GM19238 (cell line): ENCODE data around the gene FAR2.
A peak's percentile ranks its signal among the peaks of the same experiment; 100 is the strongest.
"Not testable (repeated sequence)": the region's sequence is repeated elsewhere in the genome, so short reads cannot be mapped to it uniquely, and the experiment has no call there.

Source experiments
- DNase-seq: peaks from one replicate; pipeline ENCODE4 v3.0.0; 2011; ENCODE audit warnings: low spot score; ENCODE audit not compliant: insufficient read length

The FAR2 gene

DNA sequence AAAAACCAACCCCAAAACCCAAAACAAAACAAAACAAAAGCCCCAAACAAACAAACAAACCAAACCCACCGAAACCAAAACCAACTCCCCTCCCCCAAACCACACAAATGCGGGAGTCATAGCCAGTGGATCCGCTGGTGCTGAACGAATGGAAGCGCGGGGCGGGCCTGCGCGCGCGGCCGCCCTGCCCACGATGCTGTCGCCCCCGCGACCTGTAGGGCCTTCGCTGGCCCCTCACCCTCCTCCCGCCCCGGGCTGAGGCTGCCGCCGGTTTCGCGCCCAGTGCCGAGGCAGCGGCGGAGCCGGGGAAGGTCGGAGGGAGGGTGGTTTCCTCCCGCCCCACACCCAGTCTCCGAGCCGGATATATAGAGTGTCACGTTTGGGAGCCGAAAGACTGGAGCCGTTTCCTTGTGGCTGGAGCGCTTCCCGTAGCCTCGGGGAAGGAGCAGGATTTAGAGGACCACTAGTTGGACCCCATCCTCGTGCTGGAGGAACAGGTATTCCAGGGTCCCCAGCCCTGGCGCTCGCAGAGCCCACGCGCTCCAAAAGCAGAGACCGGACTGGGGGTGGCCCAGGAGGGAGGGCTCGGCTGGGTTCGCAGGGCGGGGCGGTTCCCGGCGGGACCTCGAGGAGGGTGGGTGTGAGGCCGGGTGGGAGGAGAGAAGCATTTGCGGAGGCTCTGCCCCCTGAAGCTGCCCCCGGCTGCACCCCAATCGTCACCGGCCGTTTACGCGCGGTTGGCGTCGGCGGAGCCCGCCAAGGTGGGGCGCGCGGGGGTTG, at the start of gene FAR2:
TSS of gene FAR2 (plus strand) at position 368 of the 780 bp plus-strand sequence. CDS start 121,172 bp downstream, outside the sequence.
- DNase-seq = peak; percentile 51

DNA sequence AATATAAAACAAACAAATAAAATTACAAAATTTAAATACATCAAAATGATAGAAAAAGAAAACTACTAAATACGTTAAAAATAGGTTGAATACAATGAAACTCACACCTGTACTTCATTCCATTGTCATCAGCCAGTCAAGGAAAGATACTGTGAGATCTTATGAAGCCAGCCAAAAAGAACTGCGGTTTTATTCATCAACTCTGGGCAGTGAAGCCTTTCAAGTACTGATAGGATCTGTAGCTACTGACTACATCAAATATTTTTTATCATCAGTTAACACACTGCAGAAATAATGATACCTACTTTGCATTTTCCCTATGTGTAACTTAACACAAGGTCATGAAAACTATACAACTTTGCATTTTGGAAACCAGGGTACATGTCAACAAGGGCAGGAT, 46.3 kb upstream of the FAR2 start:
- no peak for DNase-seq

DNA sequence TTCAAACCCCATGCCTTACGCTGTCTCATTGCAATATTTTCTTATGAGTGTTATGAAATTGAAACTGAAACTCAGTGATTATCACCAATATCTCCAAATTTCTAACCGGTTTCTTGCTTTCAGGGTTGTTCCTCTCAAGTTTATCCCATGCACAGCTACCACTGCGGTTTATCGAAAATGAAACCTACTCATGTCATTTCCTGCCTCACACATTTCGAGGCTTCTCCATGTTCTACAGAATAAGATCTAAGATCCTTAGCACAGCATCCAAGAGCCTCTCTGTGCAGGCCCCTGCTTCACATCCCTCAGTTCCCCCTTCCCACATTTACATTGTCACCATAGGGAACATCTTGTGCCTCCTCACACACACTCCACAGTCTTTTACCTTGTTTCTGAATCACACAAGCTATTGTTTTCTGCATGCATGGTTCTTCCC, 45.5 kb upstream of the FAR2 start:
- peak; percentile 19 for DNase-seq

DNA sequence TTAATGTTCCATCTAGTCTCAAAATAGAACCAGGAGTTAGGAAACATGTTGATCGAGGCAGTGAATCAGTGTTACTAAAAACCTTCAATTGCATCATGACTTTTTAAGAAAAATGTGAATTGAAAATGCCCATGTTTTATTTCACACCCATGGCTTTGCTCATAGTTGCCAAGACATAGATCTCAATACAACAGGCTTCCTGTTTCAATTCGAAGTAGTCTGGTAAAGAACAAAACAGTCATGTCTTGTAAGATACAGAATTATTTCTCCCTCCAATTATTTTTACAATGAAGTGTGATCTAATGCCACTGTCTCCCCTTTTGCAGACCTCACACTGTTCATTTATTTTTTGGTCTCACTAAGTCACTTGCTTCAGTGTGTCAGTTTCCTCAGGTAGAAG, 44.6 kb upstream of the FAR2 start:
- DNase-seq = no peak

DNA sequence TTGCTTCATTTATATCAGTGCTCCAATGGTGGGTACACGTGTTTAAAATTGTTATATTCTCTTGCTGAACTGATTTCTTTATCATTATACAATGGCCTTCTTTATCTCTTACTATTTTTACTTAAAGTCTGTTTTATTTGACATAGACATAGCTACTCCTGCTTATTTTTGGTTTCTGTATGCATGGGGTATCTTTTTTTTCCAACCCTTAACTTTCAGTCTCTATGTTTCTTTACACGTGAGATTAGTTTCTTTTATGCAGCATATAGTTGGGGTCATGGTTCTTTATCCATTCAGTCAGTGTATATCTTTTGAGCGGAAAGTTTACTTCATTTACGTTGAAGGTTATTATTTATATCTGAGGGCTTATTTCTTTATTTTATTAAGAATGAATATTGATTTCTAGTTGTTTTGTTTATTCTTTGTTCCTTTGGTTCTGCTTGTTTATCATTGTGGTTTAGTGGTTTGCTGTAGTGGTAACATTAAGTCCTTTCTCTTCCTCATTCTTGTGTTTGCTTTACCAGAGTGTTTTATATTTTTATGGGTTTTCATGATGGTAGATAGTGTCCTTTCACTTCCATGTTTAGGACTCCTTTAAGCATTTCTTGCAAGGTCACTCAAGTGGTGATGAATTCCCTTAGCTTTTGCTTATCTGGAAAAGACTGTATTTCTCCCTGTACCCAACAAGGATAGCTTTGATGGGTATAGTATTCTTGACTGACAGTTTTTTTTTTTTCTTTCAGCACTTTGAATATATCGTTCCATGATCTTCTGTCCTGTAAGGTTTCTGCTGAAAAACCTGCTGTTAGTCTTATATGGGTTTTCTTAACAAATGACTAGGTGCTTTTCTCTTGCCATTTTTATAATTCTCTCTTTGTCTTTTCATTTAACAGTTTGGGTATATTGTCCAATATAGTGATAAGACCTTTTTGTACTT, 38.3 kb upstream of the FAR2 start:
- no peak for DNase-seq

DNA sequence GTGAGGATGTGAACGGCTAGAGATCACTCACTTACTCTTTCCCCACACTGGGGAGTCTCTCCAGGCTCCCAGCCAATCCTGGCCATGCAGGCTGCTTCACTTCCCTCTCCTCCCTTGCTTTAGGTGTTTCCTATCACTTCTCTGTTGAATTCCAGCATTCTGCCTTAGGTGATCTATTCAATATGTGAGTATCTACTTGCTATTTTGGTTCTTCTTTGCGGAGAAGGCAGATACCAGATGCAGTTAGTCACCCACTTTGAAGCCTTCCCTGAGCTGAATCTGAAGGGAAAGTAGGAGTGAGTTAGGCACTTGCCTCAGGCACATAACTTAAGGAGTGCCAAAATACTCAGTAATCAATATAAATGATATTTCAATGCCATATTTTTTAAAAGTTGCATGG, 36.0 kb upstream of the FAR2 start:
- DNase-seq = no peak

DNA sequence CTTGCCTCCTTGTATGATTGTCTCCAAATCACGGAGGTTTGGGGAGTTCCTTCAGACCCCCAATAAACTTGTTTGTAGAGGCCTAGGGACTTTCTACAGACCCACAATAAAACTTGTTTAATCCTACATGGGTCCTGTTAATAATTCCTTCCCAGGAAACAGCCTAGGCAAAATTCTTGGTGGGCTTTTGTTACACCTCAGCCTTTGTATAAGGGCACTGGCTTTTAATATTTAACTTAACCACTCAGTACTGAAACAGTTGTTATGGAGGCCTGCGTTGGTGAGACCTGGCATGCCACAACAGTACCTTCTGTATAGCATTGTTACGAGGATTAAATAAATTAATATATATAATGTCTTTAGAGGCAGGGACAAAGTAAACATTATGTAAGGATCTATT, 32.7 kb upstream of the FAR2 start:
- DNase-seq = no peak

DNA sequence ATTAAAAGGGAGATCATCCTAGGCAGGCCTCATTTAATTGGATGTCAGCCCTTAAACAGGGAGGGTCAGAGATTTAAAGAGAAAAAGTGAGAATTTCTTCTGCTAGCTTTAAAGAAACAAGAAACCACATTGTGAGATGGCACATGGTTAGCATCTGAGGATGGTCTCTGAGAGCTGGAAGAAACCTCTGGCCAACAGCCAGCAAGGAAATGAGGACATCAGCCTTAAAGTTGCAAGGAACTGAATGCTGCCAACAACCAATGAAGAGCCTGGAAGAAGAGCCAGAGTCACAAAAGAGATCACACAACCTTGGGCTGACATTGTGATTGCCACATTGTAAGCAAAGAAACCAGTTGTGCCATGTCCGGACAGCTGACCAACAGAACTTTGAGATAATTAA, 17.5 kb upstream of the FAR2 start:
- no peak for DNase-seq

DNA sequence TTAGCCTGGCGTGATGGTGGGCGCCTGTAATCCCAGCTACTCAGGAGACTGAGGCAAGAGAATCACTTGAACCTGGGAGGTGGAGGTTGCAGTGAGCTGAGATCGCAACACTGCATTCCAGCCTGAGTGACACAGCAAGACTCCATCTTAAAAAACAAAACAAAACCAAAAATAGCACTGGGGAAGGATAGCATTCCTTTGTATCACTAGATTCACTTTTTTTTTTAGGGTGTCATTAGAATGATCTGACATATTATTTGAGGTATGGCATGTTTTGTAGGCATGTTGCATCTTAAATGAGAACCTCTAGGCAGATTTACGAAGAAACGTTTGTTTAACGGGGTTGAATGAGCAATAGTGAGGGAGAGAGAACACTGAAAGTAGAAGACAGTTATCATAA, 16.8 kb upstream of the FAR2 start:
- no peak for DNase-seq

DNA sequence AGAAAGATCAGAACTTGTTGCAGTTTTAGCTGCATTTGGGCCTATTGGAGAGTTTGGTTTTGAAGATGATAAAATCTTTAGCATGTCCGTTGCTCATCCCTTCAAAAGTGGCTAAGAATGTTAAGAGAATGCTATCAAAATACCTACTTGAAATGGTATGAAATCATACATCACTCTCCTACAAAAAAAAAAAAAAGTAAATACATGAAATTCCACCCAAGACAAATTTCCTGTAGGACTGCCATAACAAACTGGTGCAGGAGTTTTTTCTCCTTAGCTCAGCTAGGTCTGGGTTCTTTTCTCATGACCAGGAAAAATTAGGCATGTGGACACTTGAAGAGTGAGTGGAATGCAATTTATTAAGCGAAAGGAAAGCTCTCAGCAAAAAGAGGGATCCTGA, 15.9 kb upstream of the FAR2 start:
- no peak for DNase-seq

DNA sequence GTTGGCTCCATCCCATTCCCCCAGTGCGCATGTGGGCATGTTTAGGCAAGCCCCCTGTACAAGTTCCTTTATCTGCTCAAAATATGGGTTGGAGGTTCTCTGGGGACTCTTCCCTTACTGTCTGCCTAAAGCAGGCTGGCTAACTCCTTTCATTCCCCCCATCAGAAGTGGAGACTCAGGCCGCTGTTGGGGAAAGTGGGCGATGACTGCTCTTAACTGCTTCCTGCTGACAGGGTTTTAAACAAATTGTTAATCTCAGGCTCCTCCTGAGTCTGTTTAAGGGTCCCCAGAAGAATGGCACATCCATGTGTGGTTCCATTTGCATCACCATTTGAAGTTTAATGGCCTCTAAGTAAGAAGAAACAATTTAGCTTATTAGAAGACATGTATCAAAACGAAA, 15.4 kb upstream of the FAR2 start:
- DNase-seq = no peak

DNA sequence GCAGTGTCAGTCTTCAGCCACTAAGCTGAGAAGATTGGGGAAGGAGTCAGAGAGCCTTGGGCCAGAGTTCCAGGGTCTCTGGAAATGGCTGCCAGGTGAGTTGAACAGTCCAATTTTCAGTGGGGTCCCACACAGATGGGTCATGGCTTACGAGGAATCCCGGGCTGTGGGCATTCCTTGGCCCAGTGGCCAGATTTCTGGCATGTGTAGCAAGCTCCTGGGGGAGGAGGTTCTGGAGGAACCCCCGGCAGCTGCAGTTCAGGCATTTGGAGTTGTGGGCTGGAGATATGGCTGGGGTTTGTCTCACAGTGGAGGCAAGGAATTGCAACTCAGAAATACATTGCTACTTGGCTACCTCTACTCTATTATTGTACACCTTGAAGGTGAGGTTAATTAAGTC, 10.8 kb upstream of the FAR2 start:
- not testable (repeated sequence) for DNase-seq

DNA sequence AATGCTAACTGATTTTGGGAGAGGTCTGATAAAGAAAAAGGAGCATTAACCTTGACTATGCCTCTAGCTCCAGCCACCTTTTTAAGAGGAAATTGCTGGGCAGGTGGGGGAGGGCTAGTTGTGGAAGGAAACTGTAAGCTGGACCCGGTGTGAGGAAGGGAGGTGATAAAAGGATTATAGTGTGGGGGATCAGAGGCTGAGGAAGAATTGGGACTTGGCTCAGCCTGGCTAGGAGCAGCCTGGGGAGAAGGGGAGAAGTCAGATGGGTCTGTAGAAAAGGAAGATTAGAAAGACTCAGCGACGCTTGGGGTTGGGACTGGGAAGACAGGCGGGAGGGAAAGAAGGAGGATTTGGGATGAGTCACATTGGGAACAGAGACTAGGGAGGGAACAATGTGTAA, 10.2 kb upstream of the FAR2 start:
- not testable (repeated sequence) for DNase-seq

DNA sequence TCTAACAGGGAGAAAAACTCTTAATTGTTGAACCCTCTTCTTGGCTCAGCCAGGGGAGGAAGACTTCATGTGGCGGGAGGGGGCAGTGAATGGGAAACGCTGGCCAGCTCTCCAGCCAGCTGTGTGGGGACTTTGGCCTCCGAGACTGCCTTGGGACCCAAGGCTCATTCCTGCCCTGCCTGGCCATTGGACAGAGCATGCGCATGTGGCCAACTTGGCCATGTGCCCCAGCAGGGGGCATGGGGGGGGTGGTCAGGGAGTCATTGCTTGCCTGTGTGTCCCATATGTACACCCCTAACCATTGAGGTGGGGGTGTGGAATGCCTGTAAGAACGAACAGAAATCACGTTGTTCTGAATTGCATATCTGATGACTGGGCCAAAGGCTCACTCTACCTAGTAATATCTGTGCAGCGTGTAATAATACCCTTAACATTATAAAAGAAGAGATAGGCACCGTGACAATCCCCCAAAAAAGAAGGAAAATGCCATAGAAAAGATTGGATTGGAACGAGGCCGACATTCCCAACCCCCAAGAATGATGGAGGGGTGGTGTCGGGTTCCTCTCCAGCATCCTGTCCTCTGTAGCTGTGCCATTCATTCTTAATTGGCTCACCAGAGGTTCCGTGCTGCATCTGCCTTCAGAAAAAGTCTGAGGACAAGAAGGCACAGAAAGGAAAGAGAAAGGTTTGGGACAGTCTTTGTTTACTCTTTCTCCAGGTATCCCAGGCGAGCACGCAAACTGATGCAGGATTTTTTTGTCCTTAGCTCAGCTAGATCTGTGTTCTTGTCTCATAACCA, 3.5 kb upstream of the FAR2 start:
- DNase-seq = no peak

DNA sequence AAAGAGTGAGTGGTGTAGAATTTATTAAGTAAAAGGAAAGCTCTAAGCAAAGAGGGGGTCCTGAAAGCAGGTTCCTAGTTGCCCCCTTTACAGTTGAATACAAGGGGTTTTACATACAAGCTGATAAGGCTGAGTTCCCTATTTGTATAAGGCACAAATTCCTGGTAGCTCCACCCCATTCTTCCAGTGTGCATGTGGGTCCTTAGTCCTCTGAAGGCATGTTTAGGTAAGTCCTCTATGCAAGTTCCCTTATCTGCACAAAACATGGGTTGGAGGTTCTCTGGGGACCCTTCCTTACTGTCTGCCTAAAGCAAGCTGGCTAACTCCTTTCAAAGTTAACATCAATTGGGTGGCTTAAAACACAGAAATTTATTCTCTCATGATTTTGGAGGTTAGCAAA, 2.9 kb upstream of the FAR2 start:
- no peak for DNase-seq

DNA sequence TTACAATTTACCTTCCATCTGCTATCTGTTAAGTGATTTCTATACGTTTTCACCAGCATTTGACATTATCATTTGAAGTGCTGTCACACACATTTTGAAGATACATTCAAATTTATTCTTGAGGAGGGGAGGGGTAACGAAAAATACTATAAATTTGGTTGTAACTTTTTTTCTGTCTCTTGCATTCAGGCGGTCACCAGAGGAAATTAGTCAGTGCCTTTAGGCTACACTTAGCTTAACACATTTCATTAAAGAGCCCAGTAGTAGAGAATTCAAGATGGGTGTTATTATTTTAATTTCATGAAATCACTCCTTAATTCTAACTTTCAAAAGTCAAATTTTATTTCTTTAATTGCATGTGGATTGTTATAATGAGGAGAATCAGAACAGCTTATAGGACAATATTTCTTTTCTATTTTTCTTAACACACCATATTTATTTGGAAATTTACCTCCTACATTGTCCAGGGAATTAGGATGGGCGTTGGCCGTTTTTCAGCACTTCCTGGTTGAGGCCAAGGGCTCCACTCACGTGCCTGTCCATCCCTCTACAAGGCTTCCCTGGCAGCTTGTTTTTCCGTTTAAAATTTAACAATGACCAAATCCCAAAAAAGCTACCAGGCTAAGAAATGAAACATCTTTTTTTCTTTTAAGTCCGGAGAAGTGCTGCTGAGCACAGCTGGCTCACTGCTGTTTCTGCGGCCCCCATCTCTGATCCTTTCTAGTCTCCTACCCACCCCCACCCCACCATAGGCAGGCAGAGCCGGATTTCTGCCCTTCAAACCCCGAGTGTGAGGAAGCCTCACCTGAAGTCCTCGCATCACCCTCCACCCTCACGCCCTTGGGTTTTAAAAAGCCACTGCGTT, 1.1 kb upstream of the FAR2 start:
- no peak for DNase-seq

DNA sequence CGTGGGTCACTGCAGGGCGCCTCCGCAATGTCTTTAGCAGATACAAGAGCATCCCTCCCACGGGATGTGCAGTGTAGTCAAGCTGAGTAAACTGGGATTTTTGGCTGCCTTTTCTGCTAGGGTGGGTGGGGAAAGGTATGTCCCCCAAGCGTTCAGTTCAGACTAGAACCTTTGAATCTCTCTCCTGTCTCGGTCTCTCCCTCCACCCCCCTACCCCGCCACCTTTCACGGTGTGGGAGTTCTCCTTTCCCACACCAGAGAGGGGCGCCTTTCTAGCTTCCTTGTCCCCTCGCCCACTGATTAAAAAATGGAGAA, 525 bp upstream of the FAR2 start:
- DNase-seq = no peak

DNA sequence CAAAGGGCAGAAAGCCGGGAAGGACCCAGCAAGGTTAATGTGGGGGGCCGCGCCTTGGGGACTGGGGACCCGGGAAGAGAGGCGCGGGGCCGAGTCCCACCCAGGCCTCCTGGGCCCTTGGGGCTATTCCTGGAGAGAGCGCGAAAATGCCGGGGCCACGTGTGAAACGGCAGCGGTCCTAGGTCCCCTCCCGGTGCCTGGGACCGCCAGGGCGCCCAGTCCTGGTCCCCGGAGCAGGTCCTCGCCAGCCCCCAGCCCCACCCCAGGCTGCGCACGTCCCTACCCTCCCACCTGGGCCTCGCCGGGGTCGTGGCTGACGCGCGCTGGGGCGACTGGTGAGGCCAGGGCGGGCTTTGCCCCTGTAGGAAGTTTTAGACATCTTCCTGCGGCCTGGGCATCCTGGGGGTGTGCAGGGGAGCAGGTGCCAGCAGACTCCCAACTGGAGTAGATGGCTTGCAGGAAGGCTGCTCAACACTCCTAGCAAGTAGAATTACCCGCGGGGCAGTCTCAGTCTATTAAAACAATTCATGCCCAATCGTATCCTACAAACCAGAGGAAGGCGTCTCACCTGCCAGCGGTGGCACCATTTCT, 708 bp downstream of the FAR2 start:
- no peak for DNase-seq

DNA sequence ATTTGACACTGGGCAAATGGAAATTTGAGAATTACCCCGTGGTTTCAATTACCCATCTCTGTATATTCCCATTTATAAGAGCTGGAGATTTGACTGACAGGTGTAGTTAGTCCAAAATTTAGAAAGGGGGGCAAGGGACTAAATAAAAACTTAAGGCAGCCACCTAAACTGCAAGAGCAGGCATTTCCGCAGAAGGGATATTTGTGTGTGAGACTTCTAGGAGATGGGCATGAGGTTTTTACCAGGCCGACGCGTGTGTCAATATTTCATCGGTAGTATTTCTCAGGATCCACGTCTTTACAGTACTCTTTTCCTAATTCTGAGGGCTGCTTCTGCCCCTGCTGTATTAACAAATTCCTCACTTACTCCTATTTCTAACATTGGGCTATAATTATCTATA, 1.4 kb downstream of the FAR2 start:
- DNase-seq = no peak

DNA sequence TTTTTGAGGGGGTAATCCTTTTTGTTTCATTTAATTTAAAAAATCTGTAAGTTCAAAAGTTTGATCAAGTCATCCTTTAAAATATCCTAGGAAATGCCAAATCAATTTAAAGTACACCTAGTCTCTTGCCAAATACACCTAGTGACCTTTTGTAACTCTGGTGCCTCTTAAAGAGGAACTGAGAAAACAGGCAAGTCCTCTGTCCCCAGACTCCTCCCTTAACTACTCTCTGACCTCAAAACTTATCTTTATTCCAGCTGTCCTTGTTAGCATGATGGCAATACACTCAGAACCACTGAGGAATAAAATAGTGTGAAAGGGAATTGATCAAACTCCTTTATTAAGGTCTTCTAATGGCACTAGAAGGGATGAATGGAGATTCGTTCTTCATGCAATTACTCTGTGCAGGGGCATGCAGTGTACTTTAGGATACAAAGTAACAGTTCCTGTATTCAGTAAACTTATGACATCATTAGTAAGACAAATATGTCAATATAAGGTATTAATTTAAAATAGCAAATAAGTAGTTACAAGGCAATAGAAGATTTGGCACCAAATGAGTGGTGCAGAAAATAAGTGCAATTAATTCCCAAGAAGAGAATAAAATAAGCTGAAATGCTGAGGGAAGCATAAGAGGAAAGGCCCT, 3.3 kb downstream of the FAR2 start:
- peak; percentile 54 for DNase-seq
